HG02938 (cell line): ENCODE results near the gene WEE2.
"Not testable (repeated sequence)": the region's sequence is repeated elsewhere in the genome, so short reads cannot be mapped to it uniquely, and the experiment has no call there.

Experiments used
- ATAC-seq: cut with Tn5 transposase; IDR thresholded peaks from one replicate; pipeline ENCODE4 v1.9.1; 2021; ENCODE audit warnings: mild to moderate bottlenecking, moderate library complexity; ENCODE audit not compliant: unreplicated experiment

The WEE2 gene

GRCh38 chr7:141770083-141770583 is 62.0 kb downstream of the WEE2 start:
- not testable (repeated sequence) for ATAC-seq

DNA sequence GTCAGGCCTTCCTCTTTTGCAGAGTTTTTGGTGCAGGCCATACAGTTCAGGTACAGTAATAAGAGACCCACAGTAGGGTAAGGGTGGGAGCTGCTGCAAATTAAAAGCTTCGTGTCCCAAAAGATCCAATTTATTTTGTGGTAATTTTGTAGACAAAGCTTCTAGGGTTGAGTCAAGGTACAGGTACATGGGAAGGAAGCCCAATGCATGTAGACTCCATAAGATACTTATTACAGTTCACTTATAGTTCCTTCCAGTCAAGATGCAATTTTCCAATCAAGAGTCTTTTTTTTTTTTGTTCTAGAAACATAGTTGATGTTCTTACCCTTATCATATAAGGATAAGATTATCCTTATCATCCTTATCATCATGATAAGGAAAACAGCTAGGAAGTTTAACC is 68.2 kb downstream of the WEE2 start, which contains the start of gene TAS2R4:
TAS2R4 (plus strand) TSS at position 301 of the 400 bp plus-strand sequence. CDS start 1,815 bp downstream, outside the sequence.
- ATAC-seq = no peak
